GM21619 (cell line): ENCODE data around the gene CRIM1.
A peak's percentile ranks its signal among the peaks of the same experiment; 100 is the strongest.
"Not testable (repeated sequence)": the region's sequence is repeated elsewhere in the genome, so short reads cannot be mapped to it uniquely, and the experiment has no call there.

Experiments used
- ATAC-seq: cut with Tn5 transposase; IDR thresholded peaks from one replicate; pipeline ENCODE4 v1.9.1; 2021; ENCODE audit not compliant: unreplicated experiment

The CRIM1 gene, protein sequence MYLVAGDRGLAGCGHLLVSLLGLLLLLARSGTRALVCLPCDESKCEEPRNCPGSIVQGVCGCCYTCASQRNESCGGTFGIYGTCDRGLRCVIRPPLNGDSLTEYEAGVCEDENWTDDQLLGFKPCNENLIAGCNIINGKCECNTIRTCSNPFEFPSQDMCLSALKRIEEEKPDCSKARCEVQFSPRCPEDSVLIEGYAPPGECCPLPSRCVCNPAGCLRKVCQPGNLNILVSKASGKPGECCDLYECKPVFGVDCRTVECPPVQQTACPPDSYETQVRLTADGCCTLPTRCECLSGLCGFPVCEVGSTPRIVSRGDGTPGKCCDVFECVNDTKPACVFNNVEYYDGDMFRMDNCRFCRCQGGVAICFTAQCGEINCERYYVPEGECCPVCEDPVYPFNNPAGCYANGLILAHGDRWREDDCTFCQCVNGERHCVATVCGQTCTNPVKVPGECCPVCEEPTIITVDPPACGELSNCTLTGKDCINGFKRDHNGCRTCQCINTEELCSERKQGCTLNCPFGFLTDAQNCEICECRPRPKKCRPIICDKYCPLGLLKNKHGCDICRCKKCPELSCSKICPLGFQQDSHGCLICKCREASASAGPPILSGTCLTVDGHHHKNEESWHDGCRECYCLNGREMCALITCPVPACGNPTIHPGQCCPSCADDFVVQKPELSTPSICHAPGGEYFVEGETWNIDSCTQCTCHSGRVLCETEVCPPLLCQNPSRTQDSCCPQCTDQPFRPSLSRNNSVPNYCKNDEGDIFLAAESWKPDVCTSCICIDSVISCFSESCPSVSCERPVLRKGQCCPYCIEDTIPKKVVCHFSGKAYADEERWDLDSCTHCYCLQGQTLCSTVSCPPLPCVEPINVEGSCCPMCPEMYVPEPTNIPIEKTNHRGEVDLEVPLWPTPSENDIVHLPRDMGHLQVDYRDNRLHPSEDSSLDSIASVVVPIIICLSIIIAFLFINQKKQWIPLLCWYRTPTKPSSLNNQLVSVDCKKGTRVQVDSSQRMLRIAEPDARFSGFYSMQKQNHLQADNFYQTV

DNA sequence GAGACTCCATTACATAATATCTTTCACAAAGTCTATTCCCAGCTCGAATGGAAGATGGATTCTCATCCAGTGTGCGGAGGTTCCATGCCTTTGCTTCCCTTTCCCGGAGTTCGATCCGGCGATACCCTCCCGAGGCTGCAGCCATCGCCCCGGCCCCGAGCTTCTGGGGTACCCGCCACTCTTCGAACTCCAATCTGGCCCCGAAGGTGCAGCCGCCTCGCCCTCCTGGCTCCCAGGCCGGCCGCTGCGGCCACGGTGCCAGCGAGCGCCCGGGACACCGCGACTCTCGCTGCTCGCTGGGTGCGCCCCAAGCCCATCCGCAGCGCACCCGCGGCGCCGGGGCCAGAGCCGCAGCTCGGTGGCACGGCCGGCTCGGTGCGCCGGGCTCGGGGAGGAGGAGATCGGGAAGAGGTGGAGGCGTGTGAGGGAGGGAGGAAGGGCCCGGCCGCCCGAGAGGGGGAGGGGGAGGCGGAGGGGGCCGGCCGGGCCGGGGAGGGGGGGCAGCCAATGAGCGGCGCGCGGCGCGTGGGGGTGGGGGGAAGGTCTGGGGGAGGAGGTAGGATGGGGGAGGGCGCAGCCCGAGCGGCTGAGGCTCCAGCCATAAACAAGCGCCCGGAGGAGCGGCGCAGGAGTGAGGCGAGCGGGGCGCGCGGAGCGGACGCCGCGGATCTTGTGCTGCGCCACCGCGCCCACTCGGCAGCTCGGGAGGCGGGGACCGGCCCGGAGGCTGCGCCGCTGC is at the start of gene CRIM1:
TSS of gene CRIM1 (plus strand) at position 628 of the 739 bp plus-strand sequence. CDS start 515 bp downstream, outside the sequence.
- ATAC-seq = peak; percentile 31

DNA sequence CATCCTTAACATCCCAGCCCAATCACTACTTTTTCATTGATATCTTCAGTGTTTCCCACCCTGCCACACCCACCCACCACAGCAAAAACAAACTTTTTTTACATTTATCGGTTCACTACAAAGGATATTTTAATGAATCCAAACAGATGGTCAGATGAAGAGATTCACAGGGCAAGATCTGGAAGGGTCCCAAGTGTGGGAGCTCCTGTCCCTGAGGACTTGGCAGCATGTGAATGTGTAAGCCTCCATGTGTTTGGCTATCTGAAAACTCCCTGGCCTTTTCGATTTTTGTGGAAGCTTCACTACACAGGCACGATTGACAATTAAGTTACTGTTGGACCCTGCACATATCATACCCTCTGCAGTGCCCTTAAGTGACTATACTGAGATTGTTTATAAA is 48.1 kb upstream of the CRIM1 start:
- ATAC-seq = no peak

DNA sequence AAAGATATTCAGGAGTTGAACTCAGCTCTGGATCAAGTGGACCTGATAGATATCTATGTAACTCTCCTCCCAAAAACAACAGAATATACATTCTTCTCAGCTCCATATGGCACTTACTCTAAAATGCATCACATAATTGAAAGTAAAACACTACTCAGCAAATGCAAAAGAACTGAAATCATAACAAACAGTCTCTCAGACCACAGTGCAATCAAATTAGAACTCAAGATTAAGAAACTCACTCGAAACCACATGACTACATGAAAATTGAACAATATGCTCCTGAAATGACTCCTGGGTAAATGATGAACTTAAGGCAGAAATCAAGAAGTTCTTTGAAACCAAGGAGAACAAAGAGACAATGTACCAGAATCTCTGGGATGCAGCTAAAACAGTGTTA is 45.1 kb upstream of the CRIM1 start:
- not testable (repeated sequence) for ATAC-seq

DNA sequence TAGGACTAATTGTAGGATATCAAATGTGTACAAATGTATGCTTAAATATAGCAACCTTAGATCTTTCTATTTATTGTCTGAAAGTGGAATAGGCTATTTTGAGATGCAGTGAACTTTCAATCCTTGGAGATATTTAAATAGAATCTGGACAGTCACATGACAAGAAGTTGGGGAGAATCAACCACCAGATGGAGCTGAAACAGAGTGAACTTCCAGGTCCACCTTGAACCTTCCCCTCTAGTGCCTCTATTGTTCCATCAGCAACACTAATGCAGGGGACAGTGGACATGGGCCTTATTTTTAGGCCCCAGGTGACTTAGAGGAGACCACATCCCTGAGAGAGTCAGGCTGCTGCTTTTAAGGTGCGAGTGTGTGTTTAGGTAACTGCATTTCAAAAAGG is 37.0 kb upstream of the CRIM1 start:
- ATAC-seq = no peak

DNA sequence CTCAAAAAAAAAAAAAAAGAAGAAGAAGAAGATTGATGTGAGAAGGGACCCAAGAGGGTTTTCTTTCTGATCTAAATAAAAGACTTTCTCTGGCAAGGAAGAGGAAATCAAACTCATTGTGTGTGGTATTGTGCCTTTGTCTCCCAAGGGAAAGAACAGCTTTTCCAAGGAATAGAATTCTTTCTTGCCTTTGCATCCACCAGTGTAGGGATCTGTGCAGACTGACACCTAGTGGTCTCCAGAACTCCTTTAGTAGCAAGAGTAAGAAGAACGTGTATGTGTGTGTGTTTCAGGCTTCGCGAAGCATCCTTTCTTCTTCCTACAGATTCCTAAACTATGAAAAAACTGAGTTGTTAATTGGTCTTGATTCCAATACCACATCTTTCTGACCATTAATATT is 33.5 kb upstream of the CRIM1 start:
- ATAC-seq = no peak

DNA sequence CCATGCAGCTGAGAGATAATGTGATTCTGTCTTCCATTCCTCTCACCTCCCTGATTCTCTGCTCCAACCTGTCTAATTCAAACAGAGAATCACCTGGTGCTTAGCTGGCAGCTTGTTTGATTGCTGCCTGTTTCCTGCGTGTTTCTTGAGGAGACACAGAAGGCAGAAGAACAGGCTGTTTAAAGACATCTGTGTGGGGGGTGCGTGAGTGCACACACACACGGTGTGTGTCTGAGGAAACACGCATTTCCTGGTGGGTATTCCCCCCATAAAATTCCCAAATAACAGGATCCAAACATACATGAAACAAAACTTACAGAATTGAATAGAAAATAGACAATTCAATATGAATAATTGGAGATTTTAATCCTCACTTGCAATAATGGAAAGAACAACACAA is 29.3 kb upstream of the CRIM1 start:
- no peak for ATAC-seq

DNA sequence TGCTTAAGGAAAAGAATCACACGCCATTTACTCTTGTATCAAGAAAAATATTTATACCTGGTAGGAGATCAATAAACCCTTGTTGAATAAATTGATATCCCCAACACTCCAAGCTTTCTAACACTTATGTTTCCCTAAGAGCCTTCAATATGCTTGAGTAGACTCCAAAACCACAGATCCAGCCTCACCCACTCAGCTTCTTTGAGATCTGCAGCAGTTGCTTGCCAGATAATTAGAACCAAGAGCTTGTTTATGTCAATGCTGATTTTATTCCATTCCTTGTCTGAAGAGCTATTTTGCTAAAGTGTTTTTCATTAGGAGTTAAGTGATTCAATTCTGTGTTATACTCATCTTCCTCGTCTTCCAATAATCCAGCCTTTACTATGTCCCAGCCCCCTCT is 26.3 kb upstream of the CRIM1 start:
- no peak for ATAC-seq

DNA sequence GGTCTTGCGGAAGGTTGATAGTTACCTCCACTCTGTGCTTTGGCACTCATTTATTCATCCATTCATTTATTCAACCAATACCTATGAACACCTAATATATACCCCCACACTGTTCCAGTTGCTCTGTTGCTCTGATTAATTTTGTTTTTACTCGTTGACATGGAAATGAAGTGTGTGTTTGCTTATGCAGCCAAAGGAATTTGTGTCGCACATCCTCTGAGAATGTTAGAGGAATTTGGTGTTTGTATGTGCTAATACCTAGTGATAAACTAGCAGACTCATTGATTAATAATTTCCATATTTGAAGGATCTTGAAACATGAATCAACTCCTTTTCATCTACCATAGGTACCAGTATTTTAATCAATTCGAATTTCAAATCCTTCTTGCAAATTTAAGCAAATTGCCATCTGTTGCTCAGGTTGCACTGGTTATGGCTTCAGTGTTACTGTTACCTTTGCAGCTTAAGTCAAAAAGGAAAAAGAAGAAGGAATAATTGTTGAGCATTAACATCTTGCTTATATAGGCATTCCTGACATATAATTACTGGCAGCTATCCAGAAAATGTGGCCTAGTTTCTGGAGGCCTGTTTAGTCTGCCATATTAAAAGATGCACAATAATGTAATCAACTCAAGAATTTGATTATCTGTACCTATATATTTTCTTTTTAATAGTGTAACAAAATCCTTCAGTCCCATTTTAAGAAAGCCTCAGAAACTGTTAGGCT is 25.7 kb upstream of the CRIM1 start:
- no peak for ATAC-seq

DNA sequence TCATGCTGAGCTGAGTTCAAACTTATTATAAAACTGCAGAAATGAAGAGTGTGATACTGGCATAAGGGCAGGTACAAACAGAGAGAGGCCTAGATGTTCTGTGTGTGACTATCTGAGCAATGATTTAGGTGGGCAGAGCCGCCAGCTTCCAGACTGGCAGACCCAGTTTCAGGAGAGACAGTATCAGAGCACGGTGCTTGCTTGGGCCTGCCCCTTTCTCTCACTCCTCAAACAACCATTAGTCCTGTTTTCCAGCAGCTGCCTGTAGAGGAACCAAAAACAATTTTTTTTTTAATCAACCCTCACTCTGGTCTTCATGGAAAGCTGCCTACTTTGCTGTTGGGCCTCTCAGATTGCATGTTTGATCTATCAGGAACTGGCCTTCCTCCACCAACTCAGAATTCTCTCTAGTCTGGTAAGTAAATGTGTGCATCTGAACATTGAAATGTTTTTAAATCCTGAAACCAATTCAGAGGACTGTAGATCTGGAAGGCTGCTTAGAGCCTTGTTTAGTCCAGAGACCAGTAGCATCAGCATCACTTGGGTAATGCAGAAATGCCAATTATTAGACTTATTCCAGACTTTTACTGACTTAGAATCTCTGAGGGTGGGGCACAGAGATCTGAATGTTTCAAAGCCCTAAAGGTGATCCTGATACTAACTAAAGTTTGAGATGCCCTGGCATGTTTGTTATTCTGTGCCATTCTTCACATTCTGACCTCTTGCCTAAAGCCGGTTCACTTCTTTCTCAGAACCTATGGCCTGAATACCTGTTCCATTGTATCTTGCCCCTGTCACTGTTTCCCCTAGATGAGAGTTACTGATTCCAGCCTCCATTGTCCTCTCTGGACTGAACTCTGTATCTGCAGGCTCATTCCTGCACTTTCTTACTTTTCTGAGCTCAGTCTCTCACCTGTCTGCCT is 24.8 kb upstream of the CRIM1 start:
- no peak for ATAC-seq

DNA sequence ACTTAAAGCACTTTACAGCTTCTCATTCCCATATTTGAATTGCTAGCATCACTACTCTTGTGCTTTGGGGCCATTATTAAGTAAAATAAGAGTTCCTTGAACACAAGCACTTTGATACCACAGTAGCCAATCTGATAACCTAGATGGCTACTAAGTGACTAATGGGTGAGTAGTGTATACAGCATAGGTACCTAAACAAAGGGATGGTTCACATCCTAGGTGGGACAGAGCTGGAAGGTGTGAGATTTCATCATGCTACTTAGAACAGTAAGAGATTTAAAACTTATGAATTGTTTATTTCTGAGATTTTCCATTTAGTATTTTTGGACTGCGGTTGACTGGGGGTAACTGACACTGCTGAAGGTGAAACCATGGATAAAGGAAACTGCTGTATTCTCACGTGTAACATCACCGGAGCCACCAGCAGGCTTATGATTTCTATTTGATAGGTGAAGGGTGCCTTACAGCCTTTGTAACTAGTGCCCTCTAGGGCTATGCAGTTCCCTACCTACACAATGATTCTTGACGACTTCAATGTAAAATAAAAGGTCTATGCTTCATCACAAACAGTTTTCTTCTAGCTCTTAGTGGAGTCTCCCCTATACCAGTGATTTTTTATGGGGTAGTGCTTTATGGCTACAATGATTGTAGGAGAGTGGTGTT is 22.1 kb upstream of the CRIM1 start:
- no peak for ATAC-seq

DNA sequence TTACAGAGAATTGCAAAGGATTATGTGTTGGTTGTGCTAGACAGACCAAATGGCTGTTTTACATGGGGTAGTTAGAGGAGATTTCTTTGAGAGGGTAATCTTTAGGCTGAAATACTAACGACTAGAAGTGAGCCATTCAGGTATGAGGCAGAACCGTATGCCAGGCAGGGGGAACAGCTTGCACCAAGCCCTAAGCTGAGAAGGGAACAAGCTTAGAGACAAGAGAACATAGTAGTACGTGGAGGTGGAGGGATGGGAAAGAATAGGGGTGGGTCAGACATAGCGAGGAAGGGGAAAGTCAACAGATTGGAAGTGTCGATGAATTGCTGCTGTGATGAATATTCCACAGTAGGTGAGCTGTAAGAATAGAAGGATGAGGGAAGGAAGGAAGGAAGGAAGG is 20.0 kb upstream of the CRIM1 start:
- ATAC-seq = no peak

DNA sequence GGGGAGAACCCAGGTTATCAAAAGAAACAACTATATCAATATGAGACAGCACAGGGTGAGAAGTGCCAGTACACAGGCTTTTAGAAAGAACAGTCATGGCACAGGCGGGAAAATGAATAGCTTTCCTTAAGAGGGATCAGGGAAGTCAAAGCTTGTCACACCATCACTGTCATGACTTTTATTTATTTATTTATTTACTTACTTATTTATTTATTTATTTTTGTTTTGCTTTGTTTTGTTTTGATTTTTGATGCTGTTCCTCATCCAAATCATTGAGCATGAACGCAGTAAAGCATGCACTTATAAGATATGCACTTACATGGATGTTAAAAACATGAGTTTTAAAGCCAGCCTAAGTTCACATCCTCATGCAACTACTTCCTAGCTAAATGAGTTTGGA is 19.3 kb upstream of the CRIM1 start:
- no peak for ATAC-seq

DNA sequence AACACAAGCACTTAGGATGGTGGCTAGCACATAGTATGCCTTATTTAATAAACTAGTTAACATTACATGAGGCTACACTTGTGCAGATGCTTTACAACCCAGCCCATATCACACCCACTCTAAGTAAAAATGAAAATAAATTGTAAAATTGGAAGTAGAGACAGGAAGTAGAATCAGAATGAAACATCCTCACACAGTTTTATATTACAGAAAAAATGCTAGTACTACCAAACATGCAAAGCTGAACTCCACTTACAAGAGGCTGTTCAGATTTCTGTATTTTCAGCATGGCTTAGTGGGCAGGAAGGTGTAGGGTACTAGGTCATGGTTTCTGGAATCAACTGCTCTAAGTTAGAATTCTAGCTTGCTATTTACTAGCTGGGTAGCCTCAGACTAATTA is 18.2 kb upstream of the CRIM1 start:
- peak; percentile 74 for ATAC-seq

DNA sequence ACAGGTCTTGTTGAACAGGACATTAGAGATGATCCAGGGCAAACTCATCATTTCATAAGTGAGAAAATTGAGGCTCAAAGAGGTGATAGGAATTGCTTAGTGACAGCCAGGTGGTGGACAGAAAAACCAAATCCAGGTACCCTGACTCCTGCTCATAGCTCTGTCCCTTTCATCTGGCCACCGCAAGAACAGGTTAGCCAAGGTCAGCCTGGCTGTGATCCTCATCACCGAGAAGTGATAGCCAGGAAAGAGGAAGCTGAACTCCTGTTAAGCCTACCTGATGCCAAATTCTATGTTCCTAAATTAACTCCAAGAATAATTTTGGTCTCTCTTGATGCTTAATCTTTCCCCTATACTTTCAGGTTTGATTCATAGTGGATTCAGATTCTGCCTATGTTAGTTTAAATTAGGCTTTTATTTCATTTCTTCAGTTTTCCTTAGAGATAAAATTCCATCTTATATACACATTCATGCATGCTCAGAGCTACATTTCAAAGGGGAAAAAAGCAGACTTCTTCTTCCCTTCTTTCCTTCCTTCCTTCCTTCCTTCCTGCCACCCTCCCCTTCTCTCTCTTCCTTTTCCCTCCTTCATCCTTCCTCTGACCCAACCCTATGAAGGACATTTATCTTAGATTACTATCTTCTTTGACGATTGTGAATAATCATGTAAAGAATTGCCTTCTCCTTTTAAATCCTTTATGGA is 17.3 kb upstream of the CRIM1 start:
- ATAC-seq = no peak

DNA sequence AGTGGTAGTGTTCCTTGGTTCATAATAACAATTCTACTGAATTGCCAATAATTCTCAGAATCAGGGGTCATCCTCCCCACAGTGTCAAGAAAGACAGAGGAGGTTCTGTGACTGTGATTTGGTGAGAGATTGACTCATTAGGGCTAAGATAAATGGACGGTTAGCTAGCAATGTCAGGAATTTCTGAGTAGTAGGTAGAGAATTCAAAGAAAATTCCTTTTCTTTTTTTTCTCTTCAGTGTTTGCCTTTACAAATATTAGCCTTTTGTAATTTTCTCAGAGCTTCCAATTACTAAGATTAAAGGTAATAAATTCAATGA is 16.8 kb upstream of the CRIM1 start:
- ATAC-seq = no peak

DNA sequence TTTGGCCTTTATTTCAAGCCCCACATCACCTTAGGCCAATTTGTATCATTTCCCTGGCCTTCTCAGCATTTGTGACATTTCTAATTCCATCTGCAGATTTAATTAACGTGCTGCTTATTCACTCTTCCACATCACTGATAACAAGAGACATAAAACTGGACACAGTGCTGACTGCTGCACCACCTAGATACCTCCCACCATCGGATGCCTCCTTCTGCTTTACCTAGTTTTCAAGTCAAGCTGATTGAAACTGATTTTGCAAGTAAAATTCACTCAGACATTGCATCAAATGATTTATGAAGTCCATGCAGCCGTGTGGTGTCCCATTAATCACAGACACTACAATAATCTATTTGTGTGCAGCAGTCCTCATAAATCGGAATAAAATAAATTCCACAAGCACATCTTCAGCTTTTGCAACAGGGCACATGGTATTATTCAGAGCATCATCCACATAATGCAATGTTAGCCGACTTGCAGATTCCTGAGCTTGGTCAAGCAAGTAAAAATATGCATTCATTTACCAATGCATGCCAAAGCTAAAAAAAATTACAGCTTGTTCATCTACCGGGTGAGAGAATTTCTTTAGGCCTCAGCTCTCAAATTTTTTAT is 15.9 kb upstream of the CRIM1 start:
- ATAC-seq = no peak

DNA sequence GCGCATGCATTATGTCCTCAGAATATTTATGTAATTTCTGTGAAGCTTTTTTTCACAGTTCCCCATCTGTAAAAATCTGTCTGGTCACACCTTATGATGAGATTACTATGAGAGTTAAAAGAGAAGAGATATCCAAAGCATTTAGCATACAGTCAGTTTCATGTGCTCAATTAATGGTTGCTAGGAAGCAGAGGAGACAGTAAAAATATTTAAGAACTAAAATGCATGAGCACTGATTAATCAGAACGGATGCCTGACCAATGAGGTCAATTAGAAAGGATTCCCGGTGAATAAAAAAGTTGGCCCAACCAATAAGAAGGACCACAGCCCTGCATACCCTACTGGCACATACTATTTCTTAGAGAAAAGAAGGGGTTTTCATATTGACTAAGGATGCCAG is 12.0 kb upstream of the CRIM1 start:
- no peak for ATAC-seq

DNA sequence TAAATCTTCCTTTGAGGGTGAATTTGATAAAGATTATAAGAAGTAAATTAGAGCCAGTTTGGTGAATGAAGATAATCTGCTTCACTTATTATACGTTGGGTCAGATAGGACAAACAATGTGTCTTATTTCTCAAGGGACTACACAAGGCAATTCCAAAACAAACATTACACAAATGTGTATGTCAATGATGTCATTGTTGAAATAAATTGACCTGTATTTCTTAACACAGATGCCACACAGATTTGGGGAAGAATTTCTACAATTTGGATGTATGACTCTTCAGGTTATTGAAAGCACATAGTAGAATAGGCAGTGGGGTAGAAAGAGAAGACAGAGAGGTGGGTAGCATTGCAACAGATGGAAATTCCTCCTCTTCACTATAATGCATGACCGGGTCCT is 6.9 kb upstream of the CRIM1 start:
- ATAC-seq = no peak
